Measurements from ENCODE around the gene CELA2B.
"Not testable (repeated sequence)": the region's sequence is repeated elsewhere in the genome, so short reads cannot be mapped to it uniquely, and the experiment has no call there.

CELA2B gene

GRCh38 chr1:15475752-15476314, at the start of gene CELA2B:
Gene CELA2B (plus strand): TSS chr1:15476104. CDS start chr1:15476126, 22 bp downstream.
- no peak within 1 kb of the TSS for H3K4me3 ChIP-seq (ENCODE audit: low read depth, low read length)

- H3K4me3 ChIP-seq (ENCODE audit: low read depth, low read length) = no peak overlapping the region
Measured at GRCh38 chr1:15426492-15427279, 49.2 kb upstream of the CELA2B start.

GRCh38 chr1:15427280-15427666, 48.6 kb upstream of the CELA2B start:
- no peak overlapping the region for H3K4me3 ChIP-seq (ENCODE audit: low read depth, low read length)

GRCh38 chr1:15428252-15428651, 47.7 kb upstream of the CELA2B start:
- H3K4me3 ChIP-seq (ENCODE audit: low read depth, low read length) = not testable (repeated sequence)

GRCh38 chr1:15428815-15429435, 47.0 kb upstream of the CELA2B start:
- no peak overlapping the region for H3K4me3 ChIP-seq (ENCODE audit: low read depth, low read length)

GRCh38 chr1:15429701-15430149, 46.2 kb upstream of the CELA2B start:
- H3K4me3 ChIP-seq (ENCODE audit: low read depth, low read length) = no peak overlapping the region

GRCh38 chr1:15430787-15431570, 44.9 kb upstream of the CELA2B start:
- H3K4me3 ChIP-seq (ENCODE audit: low read depth, low read length) = no peak overlapping the region

GRCh38 chr1:15431571-15431948, 44.3 kb upstream of the CELA2B start:
- no peak overlapping the region for H3K4me3 ChIP-seq (ENCODE audit: low read depth, low read length)

- H3K4me3 ChIP-seq (ENCODE audit: low read depth, low read length) = no peak overlapping the region
Measured at GRCh38 chr1:15432324-15432723, 43.6 kb upstream of the CELA2B start.

- H3K4me3 ChIP-seq (ENCODE audit: low read depth, low read length) = no peak overlapping the region
Measured at GRCh38 chr1:15433471-15433870, 42.4 kb upstream of the CELA2B start.

- not testable (repeated sequence) for H3K4me3 ChIP-seq (ENCODE audit: low read depth, low read length)
Measured at GRCh38 chr1:15434739-15435138, 41.2 kb upstream of the CELA2B start.

GRCh38 chr1:15435239-15436077, 40.4 kb upstream of the CELA2B start:
- no peak overlapping the region for H3K4me3 ChIP-seq (ENCODE audit: low read depth, low read length)

GRCh38 chr1:15436881-15437442, 38.9 kb upstream of the CELA2B start:
- no peak overlapping the region for H3K4me3 ChIP-seq (ENCODE audit: low read depth, low read length)

GRCh38 chr1:15439325-15439724, 36.6 kb upstream of the CELA2B start:
- H3K4me3 ChIP-seq (ENCODE audit: low read depth, low read length) = no peak overlapping the region

GRCh38 chr1:15440357-15440756, 35.5 kb upstream of the CELA2B start:
- no peak overlapping the region for H3K4me3 ChIP-seq (ENCODE audit: low read depth, low read length)

- H3K4me3 ChIP-seq (ENCODE audit: low read depth, low read length) = no peak overlapping the region
Measured at GRCh38 chr1:15441247-15441646, 34.7 kb upstream of the CELA2B start.

GRCh38 chr1:15442119-15442518, 33.8 kb upstream of the CELA2B start:
- no peak overlapping the region for H3K4me3 ChIP-seq (ENCODE audit: low read depth, low read length)

- H3K4me3 ChIP-seq (ENCODE audit: low read depth, low read length) = no peak overlapping the region
Measured at GRCh38 chr1:15442759-15443158, 33.1 kb upstream of the CELA2B start.

GRCh38 chr1:15443281-15443680, 32.6 kb upstream of the CELA2B start:
- H3K4me3 ChIP-seq (ENCODE audit: low read depth, low read length) = no peak overlapping the region
